Liver (tissue), 9 donors: ENCODE data around the gene MICALL1. TPM values are rescaled to one million over a fixed set of nuclear protein-coding genes. Genes with fewer than 3 reads are reported as not detected.

Experiments
- DNase-seq: peaks from one replicate; pipeline ENCODE4 v3.0.0-alpha.2; 2017; ENCODE audit warnings: low spot score
- H3K27ac ChIP-seq, 2 donors: one replicate each; pipeline ENCODE4 v1.7.0; 2013; ENCODE audit warnings: inconsistent platforms in 2 of 2, low read length in 2 of 2, control low read depth in 1 of 2, low read depth in 1 of 2, mild to moderate bottlenecking in 1 of 2
- H3K27me3 ChIP-seq, 4 donors: one replicate each; pipeline versions ENCODE4 v1.6.1 to v1.7.0; 2013; ENCODE audit warnings: low read length in 3 of 4, inconsistent platforms in 1 of 4, mild to moderate bottlenecking in 1 of 4, moderate library complexity in 1 of 4; ENCODE audit not compliant: control insufficient read depth in 4 of 4, insufficient read depth in 4 of 4
- H3K36me3 ChIP-seq, 4 donors: one replicate each; pipeline versions ENCODE4 v1.6.1 to v1.7.0; 2013; ENCODE audit warnings: low read length in 3 of 4, mild to moderate bottlenecking in 3 of 4, low read depth in 1 of 4, moderate library complexity in 1 of 4; ENCODE audit not compliant: control insufficient read depth in 4 of 4, insufficient read depth in 3 of 4
- H3K4me1 ChIP-seq, 4 donors: one replicate each; pipeline versions ENCODE4 v1.6.1 to v1.7.0; 2013; ENCODE audit warnings: low read length in 3 of 4, mild to moderate bottlenecking in 3 of 4, moderate library complexity in 1 of 4; ENCODE audit not compliant: control insufficient read depth in 4 of 4, insufficient read depth in 4 of 4
- H3K4me3 ChIP-seq, 3 donors: one replicate each; pipeline versions ENCODE4 v1.6.1 to v1.7.0; 2013; ENCODE audit warnings: low read length in 3 of 3, control low read depth in 1 of 3, low read depth in 1 of 3, mild to moderate bottlenecking in 1 of 3
- H3K9ac ChIP-seq, 2 donors: one replicate each; pipeline ENCODE4 v1.7.0; 2013; ENCODE audit warnings: low read length in 2 of 2, mild to moderate bottlenecking in 2 of 2, moderate library complexity in 2 of 2, control low read depth in 1 of 2, low read depth in 1 of 2
- H3K9me3 ChIP-seq, 4 donors: one replicate each; pipeline versions ENCODE4 v1.6.1 to v1.7.0; 2013; ENCODE audit warnings: low read length in 3 of 4; ENCODE audit not compliant: control insufficient read depth in 4 of 4
- ATF3 ChIP-seq: IDR thresholded peaks from 2 replicates; pipeline ENCODE4 v1.6.1; 2016; ENCODE audit warnings: antibody characterized with exemption
- EGR1 ChIP-seq, 2 donors: IDR thresholded peaks; 2 replicates each; pipeline ENCODE4 v1.6.1; 2016 to 2018; ENCODE audit warnings: antibody characterized with exemption in 2 of 2, low read depth in 2 of 2
- FOXA1 ChIP-seq: IDR thresholded peaks from 2 replicates; pipeline ENCODE4 v1.6.1; 2016; ENCODE audit warnings: antibody characterized with exemption
- FOXA2 ChIP-seq: IDR thresholded peaks from 2 replicates; pipeline ENCODE4 v1.6.1; 2016; ENCODE audit warnings: antibody characterized with exemption
- GABPA ChIP-seq, 2 donors: IDR thresholded peaks in 1 of 2; conservative IDR thresholded peaks in 1 of 2; 2 replicates each; pipeline ENCODE4 v1.6.1; 2016; ENCODE audit warnings: antibody characterized with exemption in 2 of 2, mild to moderate bottlenecking in 1 of 2, moderate library complexity in 1 of 2
- HNF4A ChIP-seq, 2 donors: conservative IDR thresholded peaks; 2 replicates each; pipeline ENCODE4 v1.6.1; 2016; ENCODE audit warnings: antibody characterized with exemption in 2 of 2, mild to moderate bottlenecking in 2 of 2
- HNF4G ChIP-seq: IDR thresholded peaks from 2 replicates; pipeline ENCODE4 v1.6.1; 2016; ENCODE audit warnings: antibody characterized with exemption
- JUND ChIP-seq, 2 donors: IDR thresholded peaks; 2 replicates each; pipeline ENCODE4 v1.6.1; 2016; ENCODE audit warnings: antibody characterized with exemption in 2 of 2
- NR2F2 ChIP-seq: IDR thresholded peaks from 2 replicates; pipeline ENCODE4 v1.6.1; 2016; ENCODE audit warnings: antibody characterized with exemption
- RAD21 ChIP-seq, 2 donors: IDR thresholded peaks; 2 replicates each; pipeline ENCODE4 v1.6.1; 2016; ENCODE audit warnings: antibody characterized with exemption in 2 of 2, mild to moderate bottlenecking in 2 of 2
- REST ChIP-seq: IDR thresholded peaks from 2 replicates; pipeline ENCODE4 v1.6.1; 2016; ENCODE audit warnings: antibody characterized with exemption, mild to moderate bottlenecking
- RXRA ChIP-seq, 2 donors: IDR thresholded peaks; 2 replicates each; pipeline ENCODE4 v1.6.1; 2017 to 2018; ENCODE audit warnings: antibody characterized with exemption in 2 of 2, mild to moderate bottlenecking in 1 of 2
- SP1 ChIP-seq: IDR thresholded peaks from 2 replicates; pipeline ENCODE4 v1.6.1; 2018; ENCODE audit warnings: antibody characterized with exemption, mild to moderate bottlenecking
- TAF1 ChIP-seq: conservative IDR thresholded peaks from 2 replicates; pipeline ENCODE4 v1.6.1; 2016; ENCODE audit warnings: antibody characterized with exemption, mild to moderate bottlenecking
- YY1 ChIP-seq: IDR thresholded peaks from 2 replicates; pipeline ENCODE4 v1.6.1; 2016; ENCODE audit warnings: antibody characterized with exemption, mild to moderate bottlenecking
- ZBTB33 ChIP-seq: IDR thresholded peaks from 2 replicates; pipeline ENCODE4 v1.6.1; 2016; ENCODE audit warnings: antibody characterized with exemption
- WGBS: extraction: QIAGEN DNeasy Blood & Tissue Kit; methylation state at CpG from one replicate; pipeline ENCODE4 v1.1.7; 2013; 5-methylcytosine and 5-hydroxymethylcytosine counted together
- polyA plus RNA-seq, 2 donors: library from polyadenylated mRNA; stranded (reverse) in 1 of 2; unstranded in 1 of 2; fragments of 200-250 nt in 1 of 2; fragments of >200 nt in 1 of 2; fragmentation: Nextera tagmentation in 1 of 2; extraction: Ambion mirVana in 1 of 2; gene quantifications; one replicate each; pipeline versions ENCODE4 v1.2.1 to v1.2.3, GENCODE V29; 2013 to 2015
- total RNA-seq, 2 donors: library from RNA; depleted of rRNA; stranded (reverse); fragments of >200 nt; gene quantifications; one replicate each; pipeline ENCODE4 v1.2.3, GENCODE V29; 2014
- donor health status: healthy.
- donor health status: healthy.
- donor health status: healthy.
- donor health status: healthy.
- donor health status: healthy.

Gene MICALL1
- total and polyA plus RNA-seq, 4 donors: 2.0 to 9.3 (median 4.1) TPM

GRCh38 chr22:37891926-37892325 lies 14.2 kb upstream of the MICALL1 start:
- Histone ChIP-seq H3K4me3 (no peak overlapping the region), H3K9ac (no peak overlapping the region), H3K36me3 (peaks cover 6 to 31% (median 17%) of the 10 kb centered on the region in 4 donors), H3K4me1 (peaks cover 2 to 16% (median 10%) of the 10 kb centered on the region in 4 donors), H3K27me3 (no peaks in the 10 kb centered on the region), H3K27ac (no peak overlapping the region), H3K9me3 (no peaks in the 10 kb centered on the region)
- TF ChIP-seq HNF4A (conservative IDR thresholded peaks at IDR 0.05): no peak
- no peak for DNase-seq
- WGBS: 95% methylated on average over 3 of the region's 3 CpGs

GRCh38 chr22:37892566-37893335 lies 13.3 kb upstream of the MICALL1 start:
- 68% methylated on average over 7 of the region's 7 CpGs for WGBS
- peaks cover 3 to 22% (median 15%) of the 10 kb centered on the region in 4 donors for H3K36me3 ChIP-seq
- no peaks in the 10 kb centered on the region for H3K27me3 ChIP-seq
- H3K27ac ChIP-seq: no peak overlapping the region
- H3K4me1 ChIP-seq: peaks cover 2 to 17% (median 10%) of the 10 kb centered on the region in 4 donors
- no peak overlapping the region for H3K9ac ChIP-seq
- no peak for DNase-seq
- TF ChIP-seq JUND (IDR thresholded peaks at IDR 0.05) (no peak), RXRA (IDR thresholded peaks at IDR 0.05) (no peak), FOXA1 (no peak), GABPA (IDR thresholded peaks at IDR 0.05 in 1 of 2, conservative IDR thresholded peaks at IDR 0.05 in 1 of 2) (no peak), HNF4G (no peak), TAF1 (no peak), ATF3 (no peak)
- no peaks in the 10 kb centered on the region for H3K9me3 ChIP-seq
- no peak overlapping the region for H3K4me3 ChIP-seq

- no peak overlapping the region for H3K4me3 ChIP-seq
- no peak for DNase-seq
- H3K4me1 ChIP-seq: peaks cover 2 to 17% (median 10%) of the 10 kb centered on the region in 4 donors
- no peak overlapping the region for H3K9ac ChIP-seq
- no peak for TF ChIP-seq RAD21 (IDR thresholded peaks at IDR 0.05)
- no peak for TF ChIP-seq GABPA (IDR thresholded peaks at IDR 0.05 in 1 of 2, conservative IDR thresholded peaks at IDR 0.05 in 1 of 2)
- TF ChIP-seq TAF1: no peak
- TF ChIP-seq EGR1 (IDR thresholded peaks at IDR 0.05; ENCODE audit: low read depth in 2 of 2): no peak
- no peaks in the 10 kb centered on the region for H3K27me3 ChIP-seq
- H3K27ac ChIP-seq: no peak overlapping the region
- WGBS: 84% methylated on average over 5 of the region's 5 CpGs
- no peaks in the 10 kb centered on the region for H3K9me3 ChIP-seq
- peaks cover 3 to 14% (median 8%) of the 10 kb centered on the region in 4 donors for H3K36me3 ChIP-seq
These were observed 12.5 kb upstream of the MICALL1 start for GRCh38 chr22:37893583-37893983.

- no peak overlapping the region for H3K4me3 ChIP-seq
- no peak overlapping the region for H3K9ac ChIP-seq
- no peak for DNase-seq
- no peaks in the 10 kb centered on the region for H3K9me3 ChIP-seq
- no peaks in the 10 kb centered on the region for H3K27me3 ChIP-seq
- peaks cover 0 to 4% (median 1%) of the 10 kb centered on the region in 4 donors for H3K36me3 ChIP-seq
- peaks cover 2 to 17% (median 10%) of the 10 kb centered on the region in 4 donors for H3K4me1 ChIP-seq
- 71% methylated on average over 8 of the region's 8 CpGs for WGBS
- no peak overlapping the region for H3K27ac ChIP-seq
- TF ChIP-seq YY1 (no peak), SP1 (no peak), ATF3 (no peak), JUND (IDR thresholded peaks at IDR 0.05) (no peak), NR2F2 (no peak), FOXA2 (no peak), EGR1 (IDR thresholded peaks at IDR 0.05; ENCODE audit: low read depth in 2 of 2) (no peak), ZBTB33 (no peak), REST (no peak), HNF4A (conservative IDR thresholded peaks at IDR 0.05) (no peak), RXRA (IDR thresholded peaks at IDR 0.05) (no peak)
These were observed 11.0 kb upstream of the MICALL1 start for GRCh38 chr22:37894939-37895670.
